ENCODE data around the gene GDAP2. TPM values are rescaled to one million over a fixed set of nuclear protein-coding genes. Genes with fewer than 3 reads are reported as not detected.

Gene GDAP2
- total RNA-seq, 1 donor from 2014 or later: 14.9 TPM

DNA sequence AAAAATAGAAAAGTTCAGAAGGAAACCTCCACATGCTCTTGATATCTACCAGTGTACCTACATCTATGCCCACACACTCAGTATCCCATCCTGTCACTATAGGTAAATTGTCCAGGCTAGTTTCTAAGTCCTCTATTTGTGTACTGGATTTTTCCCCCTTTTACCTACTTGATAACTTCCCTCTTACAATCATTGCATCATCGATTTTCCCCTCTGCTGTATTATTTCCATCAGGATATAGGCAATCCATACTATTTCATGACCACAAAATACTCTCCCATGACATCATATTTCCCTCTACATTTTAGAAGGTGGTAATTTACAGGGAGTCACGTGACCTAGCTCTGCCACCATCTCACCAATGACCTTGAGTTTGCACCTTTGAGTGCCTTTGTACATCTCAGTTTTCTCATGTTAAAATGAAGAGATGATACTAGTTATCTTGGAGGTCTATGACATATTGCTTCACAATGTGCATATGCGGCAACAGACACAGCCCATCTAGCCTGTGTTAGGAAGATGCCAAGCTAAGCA lies 88.2 kb downstream of the GDAP2 start:
- no peak for DNase-seq (ENCODE audit: low read depth in 2 of 2)

DNA sequence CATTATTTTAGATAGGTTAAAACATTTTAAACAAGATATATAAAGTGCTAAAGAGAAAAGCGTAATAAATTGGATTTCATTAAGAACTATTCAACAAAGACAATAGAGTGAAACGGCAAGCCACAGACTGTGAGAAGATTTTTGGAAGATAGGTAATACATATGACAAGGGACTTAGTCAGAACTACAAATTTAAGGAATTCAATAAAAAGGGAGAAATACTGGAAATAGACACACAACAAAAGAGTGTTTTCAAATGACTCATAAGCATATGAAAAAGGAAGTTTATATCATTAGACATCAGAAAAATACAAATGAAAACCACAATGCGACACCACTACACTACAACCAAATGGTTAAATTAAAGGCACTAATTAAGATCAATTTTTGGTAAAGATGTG lies 90.5 kb downstream of the GDAP2 start:
- peak in 1 of 2 donors; percentile 79 for DNase-seq (ENCODE audit: low read depth in 2 of 2)

DNA sequence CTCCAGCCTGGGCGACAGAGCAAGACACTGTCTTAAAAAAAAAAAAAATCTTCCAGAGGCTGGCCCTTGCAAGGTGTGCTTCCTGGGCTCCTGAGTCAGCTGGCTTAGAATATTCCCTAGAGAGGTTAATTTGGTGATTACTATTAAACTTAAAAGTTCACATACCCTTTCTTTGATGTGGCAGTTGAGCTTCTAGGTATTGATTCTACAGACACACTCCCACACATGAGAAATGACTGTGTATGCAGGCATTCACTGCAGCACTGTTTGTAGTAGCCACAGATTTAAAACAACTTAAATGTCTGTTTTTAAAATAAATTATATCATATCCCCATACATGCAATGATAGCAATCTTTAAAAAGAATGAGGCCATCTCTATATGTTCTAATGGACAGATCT lies 93.4 kb downstream of the GDAP2 start:
- no peak for DNase-seq (ENCODE audit: low read depth in 2 of 2)

DNA sequence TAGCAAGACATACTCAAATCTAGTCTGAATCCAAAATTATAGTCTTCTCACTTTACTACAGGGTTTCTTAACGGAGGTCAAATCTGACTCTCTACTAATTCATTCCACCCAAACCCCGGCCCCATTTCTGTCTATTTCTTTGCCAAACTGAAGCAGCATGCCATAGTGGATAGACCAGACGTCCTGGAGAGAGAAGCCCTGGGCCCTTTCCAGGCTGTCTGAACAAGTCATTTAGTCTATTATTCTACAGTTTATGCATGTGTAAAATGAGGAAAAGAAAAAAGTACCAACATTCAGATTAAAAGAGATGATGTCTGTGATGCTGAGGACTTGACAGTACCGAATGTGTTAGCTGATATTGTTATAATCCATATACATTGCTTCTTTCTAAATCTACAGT lies 95.0 kb downstream of the GDAP2 start:
- no peak for DNase-seq (ENCODE audit: low read depth in 2 of 2)

DNA sequence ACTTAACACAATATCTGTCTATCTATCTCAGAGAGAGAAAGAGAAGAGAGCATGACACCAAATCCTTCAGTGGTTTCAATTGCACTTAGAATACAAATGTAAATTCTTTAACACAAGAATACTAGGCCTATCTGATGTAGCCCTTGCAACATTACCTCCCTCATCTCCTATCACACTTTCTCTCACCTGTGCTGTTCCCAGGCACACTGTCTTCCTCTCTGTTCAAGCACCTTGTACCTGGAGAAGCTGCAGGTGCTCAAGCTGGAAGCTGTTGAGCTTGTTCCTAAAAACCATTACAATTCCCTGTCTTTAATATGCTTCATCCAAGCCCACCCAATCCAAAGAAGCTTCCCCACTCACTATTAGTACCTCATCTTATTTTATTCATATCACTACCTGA lies 97.0 kb downstream of the GDAP2 start:
- DNase-seq (ENCODE audit: low read depth in 2 of 2): no peak

DNA sequence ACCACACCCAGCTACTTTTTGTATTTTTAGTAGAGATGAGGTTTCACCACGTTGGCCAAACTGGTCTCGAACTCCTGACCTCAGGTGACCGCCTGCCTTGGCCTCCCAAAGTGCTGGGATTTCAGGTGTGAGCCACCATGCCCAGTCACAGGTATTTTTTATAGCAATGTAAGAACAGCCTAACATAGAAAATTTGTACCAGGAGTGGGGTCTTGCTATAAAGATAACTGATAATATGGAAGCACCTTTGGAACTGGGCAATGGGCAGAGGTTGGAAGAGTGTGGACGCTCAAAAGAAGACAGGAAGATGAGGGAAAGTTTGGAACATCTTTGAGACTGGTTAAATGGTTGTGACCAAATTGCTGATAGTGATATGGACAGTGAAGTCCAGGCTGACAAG lies 99.2 kb downstream of the GDAP2 start:
- DNase-seq (ENCODE audit: low read depth in 2 of 2): no peak

DNA sequence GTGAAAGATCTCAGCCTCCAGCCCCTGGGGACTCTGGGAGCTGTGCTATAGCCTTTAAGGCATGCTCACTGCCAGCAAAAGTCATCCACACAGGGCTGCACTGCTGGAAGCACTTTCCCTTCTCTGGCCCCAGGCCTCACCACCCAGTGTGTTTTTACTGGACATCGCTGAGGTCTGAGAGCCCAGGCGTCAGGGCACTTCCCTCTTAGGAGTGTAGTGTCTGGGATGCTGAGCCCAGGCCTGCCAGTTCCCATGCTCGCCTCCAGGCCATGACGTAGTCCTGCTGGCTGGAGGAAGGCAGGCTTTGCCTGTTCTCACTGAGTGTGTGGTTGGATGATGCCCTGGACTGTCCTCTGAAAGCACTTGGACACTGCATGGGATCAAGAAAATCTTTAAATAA lies 101.2 kb downstream of the GDAP2 start:
- peak; percentile 45 to 70 for DNase-seq (ENCODE audit: low read depth in 2 of 2)

DNA sequence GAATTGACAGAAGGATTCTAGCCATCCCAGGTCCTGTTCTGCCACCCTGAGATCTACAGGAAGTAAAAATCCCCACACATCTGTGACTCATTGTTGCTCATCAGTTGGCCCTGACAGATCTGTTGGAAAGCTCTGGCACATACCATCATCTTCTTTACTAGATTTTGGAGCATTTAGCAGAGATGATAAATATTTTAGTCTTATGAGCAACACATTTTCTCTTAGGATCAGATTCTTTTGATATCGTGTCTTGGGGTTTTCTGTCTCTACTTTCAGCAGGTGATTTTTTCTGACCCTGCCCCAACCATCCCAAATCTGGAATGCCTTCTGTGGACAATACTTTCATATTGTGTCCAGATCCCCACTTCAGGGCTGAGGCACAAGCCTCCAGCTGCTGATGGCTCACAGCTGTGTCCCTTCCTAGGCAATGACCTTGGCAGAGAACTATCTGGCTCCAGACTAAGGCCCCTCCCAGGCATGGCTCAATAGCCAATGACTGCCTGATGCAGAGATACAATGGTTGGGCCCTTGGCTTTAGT lies 102.8 kb downstream of the GDAP2 start:
- DNase-seq (ENCODE audit: low read depth in 2 of 2): peak; percentile 82 to 89

DNA sequence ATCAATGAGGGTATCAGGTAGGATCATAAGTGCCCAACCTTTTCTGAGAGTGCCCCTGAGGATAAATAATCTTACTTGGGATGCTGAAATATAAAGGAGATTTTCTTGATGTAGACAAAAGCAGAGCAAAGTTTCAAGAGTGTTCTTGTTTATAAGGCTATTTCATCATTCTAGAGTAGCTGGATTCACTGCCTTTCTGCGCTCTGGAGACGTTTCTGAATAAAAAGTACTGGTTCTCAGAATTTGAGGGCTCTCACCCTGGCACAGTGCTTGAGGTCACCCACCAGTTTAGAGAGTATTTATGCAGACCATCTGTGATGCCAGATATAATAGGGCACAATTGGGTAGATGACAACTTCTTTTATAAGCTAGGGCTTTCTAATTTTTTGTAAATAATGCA lies 103.3 kb downstream of the GDAP2 start:
- DNase-seq (ENCODE audit: low read depth in 2 of 2): no peak

DNA sequence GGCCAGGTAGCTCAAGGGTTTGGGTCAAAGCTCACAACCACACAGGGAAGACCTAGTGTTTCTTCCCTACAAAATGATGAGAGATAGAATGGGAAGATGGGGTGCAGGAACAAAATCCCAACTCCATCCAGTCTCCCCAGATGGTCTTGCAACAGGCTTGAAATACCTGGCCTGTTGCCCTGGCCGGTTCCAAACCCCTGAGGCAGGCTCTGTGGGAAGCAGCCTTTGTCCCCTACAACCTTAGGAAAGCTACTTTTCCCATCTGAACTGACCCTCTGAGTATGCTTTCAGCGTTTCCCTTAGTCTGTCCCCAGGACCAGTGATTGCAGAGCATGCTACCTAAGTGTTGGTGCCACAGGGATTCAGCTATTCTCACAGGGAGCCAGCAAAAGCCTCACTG lies 104.0 kb downstream of the GDAP2 start:
- DNase-seq (ENCODE audit: low read depth in 2 of 2): no peak

DNA sequence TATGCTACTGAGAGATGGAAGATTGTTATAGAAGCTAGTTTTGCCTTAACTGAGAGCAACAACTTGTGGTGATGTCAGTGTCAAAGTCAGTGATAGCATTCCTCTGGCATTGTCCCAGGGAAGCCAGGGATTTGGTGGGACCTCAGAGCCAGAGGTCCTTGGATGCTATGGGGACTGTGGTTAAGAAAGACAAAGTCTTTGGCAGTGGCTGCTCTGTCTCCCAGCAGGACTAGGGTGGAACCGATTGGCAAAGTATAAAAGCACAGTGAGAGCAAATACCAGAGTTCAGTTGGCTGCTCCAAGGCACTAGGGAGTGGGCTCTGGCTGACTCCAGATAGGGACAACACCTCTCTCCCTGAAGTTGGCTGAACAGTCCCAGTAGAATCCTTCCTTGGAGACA lies 104.8 kb downstream of the GDAP2 start:
- DNase-seq (ENCODE audit: low read depth in 2 of 2): no peak

DNA sequence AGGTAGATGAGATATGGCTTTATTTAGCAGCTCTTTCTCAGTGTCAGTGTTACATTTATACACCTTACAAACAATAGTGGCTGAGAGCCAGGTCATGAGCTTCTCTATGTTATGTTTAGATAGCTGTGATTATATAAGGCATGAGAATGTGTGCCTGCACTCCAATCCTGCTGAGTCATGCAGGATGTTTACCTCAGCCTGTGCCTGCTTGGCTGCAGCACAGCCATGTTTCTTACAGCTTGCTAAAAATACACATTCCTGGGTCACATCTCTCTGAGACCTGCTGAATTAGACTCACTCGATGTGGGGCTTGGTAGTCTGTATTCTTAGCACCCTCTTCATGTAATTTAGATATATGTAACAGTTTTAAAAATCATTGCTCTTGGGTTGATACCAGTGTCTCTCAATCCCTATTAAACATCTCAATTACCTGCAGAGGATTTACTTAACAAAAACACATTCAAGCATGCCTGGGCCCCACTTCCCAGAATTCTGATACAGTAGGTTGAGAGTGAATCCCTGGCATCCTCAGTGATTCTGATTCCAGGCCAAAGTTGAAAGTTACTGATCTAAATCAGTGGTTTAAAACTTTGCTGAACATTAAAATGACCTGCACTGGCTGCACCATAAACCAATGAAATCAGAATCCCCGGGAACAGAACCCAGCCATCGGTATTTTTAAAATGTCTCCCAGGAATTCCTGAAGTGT lies 107.5 kb downstream of the GDAP2 start:
- peak; percentile 98 to 99 for DNase-seq (ENCODE audit: low read depth in 2 of 2)

DNA sequence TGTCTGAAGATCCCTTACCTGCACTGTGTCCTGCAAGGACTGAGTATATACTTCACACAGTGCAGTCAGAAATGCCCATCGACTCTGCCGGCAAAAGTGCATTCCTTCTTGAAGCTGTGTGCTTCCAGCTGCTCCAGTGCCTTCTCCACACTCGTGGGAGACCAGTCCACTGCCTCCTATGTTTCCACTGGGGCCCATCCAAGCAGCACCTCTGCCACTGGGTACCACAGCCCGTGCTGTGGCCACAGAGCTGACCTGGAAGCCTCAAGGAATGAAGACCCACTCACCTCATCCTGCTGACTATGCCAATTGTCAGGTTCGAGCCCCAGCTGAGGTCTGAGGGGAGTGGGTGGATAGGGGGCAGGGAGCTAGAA lies 108.1 kb downstream of the GDAP2 start:
- no peak for DNase-seq (ENCODE audit: low read depth in 2 of 2)

DNA sequence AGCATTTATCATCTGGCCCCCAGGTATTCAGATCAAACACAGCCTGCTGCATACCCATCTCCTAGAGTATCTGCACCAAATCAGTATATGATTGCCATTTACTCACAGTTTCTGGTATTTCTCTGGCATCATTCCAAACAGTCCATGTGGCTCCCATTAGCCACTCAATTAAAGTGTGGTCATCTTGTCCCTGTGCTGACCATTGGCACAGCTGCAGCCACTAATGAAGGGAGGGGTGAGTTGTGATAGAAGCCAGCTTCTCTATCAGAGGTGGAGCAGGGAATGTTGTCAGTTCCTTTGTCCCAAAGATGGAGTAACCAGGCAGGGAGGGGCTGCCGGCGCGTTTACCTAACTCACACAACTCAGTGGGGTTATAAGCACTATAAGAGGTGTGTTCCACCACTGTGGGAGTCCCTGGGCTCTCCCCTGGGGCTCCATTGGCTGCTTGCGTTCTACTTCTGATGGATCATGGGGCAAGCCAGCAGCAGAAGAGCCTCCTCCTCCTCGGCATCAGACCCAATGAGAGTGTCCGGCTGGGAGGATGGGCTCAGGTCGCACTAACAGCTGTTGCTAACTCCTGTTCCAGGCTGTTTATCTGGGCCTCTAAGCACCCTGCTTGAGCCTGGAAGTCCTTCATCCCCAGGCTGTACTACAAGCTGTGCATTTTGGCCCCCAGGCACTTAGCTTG lies 108.6 kb downstream of the GDAP2 start:
- peak; percentile 31 to 32 for DNase-seq (ENCODE audit: low read depth in 2 of 2)

DNA sequence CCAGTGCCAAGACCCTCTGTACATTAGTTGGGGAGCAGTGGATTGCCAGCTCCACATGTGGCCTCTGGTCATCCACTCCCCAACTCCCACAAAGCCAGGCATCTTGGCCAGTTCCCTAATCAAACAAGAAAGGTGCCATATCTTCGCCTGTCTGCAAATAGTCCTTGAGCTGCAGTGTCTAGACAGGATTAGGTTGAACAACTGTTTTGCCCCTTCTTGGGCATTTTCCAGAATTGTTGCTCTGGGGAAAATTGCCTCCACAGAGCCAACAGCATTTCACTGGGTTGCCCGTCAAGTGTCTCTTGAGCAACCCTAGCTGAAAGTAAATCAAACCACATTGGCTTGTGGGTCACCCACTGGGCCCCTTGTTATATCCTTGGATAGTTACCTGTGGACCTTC lies 109.3 kb downstream of the GDAP2 start:
- no peak for DNase-seq (ENCODE audit: low read depth in 2 of 2)

DNA sequence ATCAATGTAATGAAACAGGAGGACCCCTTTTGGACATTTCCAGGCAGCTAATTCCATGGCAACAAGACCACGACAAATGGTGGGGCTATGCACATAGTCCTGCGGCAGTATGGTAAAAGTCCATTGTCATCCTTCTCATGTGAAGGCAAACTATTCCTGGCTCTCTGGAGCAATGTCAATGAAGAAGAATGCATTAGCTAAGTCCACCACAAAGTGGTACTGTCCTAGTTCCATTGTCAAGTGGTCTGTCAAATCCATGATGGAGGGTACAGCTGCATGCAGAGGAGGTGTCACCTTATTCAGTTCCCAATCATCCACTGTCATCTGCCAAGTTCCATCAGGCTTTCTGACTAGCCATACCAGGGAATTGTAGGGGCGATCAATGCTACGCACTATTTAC lies 110.1 kb downstream of the GDAP2 start:
- no peak for DNase-seq (ENCODE audit: low read depth in 2 of 2)

DNA sequence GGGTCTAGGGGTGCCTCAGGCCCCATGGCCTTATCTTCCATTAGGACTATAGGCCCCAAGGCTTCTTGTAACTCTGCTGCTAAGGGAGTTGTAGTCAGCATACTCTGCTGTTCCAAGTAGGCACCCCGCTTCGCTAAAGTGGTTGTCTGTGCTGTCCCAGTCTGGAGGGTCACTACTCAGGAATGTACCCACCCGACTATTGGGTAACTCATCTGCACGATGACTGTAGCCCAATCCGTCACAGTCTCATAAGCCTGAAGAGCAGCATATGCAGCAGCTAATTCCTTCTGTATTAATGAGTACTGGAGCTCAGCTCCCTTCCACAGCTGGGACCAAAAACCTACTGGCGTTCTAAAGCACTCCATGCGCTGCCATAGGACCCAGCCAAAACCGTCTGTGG lies 111.0 kb downstream of the GDAP2 start:
- no peak for DNase-seq (ENCODE audit: low read depth in 2 of 2)

DNA sequence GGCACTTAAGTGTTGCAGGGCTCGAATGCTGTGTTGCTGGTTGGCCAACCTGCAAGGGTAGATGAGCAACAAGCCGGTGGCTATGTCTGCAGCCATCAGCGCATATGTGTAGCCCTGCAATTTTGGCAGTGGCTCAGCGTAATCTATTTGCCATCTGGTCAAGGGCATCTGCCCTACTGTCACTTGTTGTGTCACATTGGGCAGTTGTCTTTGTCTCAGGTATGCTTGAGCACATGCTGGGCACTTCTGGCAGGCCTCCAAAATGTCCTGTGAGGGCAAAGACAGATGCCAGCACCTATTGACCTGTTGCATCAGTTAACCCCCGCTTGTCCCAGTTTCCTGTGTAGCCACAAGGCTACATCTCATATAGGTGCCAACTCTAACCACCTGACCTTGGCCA lies 111.8 kb downstream of the GDAP2 start:
- no peak for DNase-seq (ENCODE audit: low read depth in 2 of 2)

DNA sequence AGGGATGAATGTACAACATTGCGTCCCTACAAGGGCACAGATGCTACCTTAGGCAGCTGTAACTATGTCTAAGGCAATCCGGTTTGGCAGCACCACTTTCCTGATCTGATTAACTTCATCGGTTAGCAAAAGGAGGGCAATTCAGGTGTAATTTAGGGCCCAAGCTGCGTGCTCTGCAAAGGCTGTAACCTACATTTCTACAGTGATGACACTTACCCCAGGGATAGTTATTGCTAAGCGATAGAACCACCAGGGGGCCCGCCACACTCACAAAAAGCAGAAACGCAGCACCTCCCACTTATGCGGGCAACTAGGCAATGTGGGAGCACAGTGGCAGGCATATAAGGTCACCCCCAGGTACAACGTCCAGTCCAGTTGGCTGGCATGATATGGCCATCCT lies 113.5 kb downstream of the GDAP2 start:
- peak in 1 of 2 donors; percentile 54 for DNase-seq (ENCODE audit: low read depth in 2 of 2)

DNA sequence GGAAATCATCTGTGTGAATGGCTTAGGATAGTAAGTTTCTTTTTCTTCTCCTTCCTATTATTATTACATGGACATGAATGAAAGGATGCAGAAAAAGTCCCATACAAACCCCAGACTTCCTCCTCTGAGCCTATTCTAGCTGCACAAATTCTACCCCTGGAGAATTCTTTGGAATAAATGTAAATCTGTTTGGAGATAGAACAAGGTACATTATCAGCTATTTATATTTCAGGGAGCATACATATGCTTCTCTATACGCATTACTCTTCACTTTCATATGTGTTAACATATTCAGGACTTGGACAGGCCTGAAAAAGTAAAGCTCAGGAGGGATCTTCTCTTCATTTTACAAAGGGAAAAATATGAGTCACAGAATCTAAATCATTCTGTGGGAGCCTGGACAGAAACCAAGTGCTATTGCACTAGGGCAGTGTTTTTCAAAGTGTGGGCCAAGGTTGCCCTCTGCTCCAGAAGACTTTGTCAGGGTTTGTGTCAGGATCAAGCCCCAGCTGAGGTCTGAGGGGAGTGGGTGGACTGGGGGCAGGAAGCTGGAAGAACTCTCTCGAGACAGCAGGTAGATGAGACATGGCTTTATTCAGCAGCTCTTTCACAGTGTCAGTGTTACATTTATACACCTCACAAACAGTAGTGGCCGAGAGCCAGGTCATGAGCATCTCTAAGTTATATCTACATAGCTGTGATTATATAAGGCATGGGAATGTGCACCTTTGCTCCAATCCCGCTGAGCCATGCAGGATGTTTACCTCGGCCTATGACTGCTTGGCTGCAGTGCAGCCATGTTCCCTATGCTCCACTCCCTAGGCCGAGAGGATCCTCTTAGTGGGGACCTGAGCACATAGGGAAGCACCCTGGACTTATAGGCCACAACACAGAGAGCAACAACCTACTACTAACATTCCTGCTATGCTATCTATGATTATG lies 114.3 kb downstream of the GDAP2 start:
- DNase-seq (ENCODE audit: low read depth in 2 of 2): peak in 1 of 2 donors; percentile 47
